VCaP (cell line): Measurements from ENCODE around the gene SPINT3.

Source experiments
- H3K27ac ChIP-seq: fragments of 450-650 bp; 2 replicates; pipeline ENCODE4 v1.5.1; 2017
- TF ChIP-seq, protein P1 (sequence below): fragments of 450-650 bp; conservative IDR thresholded peaks from 2 replicates; pipeline ENCODE4 v1.5.1; 2017; ENCODE audit warnings: mild to moderate bottlenecking, moderate library complexity

Gene SPINT3

DNA sequence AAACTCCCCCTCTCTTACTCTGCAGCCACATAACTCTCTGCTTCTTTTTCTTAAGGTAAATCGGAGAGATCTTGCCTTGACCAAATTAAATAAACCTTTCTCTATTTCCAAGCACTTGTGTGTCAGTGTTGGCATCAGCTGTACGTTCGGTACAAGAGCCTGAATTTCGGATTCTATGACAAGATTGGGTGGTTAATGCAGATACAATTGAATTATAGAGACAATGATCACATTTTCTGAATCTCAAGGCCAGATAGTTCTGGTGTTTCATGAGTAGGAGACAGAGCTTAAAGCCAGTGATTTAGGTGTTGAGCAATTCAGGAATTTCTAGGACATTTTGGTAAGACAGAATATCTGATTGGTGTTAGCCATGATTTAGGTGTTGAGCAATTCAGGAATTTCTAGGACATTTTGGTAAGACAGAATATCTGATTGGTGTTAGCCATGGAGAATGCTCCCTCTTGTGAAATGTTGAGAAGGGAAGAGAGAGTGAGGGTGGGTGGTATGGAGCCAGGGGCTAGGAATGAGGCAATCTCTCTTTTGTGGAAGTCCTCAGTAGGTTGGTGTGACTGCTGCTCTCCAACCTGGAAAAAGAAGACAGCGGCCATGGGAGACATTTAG, 5.1 kb downstream of the SPINT3 start:
- TF ChIP-seq, protein P1, sequence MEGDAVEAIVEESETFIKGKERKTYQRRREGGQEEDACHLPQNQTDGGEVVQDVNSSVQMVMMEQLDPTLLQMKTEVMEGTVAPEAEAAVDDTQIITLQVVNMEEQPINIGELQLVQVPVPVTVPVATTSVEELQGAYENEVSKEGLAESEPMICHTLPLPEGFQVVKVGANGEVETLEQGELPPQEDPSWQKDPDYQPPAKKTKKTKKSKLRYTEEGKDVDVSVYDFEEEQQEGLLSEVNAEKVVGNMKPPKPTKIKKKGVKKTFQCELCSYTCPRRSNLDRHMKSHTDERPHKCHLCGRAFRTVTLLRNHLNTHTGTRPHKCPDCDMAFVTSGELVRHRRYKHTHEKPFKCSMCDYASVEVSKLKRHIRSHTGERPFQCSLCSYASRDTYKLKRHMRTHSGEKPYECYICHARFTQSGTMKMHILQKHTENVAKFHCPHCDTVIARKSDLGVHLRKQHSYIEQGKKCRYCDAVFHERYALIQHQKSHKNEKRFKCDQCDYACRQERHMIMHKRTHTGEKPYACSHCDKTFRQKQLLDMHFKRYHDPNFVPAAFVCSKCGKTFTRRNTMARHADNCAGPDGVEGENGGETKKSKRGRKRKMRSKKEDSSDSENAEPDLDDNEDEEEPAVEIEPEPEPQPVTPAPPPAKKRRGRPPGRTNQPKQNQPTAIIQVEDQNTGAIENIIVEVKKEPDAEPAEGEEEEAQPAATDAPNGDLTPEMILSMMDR: no peak
- H3K27ac ChIP-seq: no peak overlapping the region

DNA sequence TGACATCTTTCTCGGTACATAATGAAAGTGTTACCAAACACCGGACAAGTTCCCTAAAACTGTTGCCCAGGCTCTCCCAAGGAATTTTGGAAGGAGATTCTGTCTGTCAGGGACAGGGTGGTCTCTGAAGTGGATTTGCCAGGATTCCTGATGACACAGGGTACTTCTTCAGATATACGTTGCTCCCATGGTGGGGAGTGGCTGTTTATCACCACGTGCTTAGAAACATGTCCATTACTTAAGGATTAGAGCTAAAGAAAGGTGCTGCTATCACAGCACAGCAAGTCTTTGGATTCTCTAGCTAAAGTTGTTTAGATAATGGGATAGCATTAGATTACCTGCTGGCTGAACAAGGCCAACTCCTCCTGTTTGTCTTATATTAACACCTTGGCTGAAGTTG, 6.3 kb downstream of the SPINT3 start:
- no peak overlapping the region for H3K27ac ChIP-seq
- TF ChIP-seq, protein P1: no peak

DNA sequence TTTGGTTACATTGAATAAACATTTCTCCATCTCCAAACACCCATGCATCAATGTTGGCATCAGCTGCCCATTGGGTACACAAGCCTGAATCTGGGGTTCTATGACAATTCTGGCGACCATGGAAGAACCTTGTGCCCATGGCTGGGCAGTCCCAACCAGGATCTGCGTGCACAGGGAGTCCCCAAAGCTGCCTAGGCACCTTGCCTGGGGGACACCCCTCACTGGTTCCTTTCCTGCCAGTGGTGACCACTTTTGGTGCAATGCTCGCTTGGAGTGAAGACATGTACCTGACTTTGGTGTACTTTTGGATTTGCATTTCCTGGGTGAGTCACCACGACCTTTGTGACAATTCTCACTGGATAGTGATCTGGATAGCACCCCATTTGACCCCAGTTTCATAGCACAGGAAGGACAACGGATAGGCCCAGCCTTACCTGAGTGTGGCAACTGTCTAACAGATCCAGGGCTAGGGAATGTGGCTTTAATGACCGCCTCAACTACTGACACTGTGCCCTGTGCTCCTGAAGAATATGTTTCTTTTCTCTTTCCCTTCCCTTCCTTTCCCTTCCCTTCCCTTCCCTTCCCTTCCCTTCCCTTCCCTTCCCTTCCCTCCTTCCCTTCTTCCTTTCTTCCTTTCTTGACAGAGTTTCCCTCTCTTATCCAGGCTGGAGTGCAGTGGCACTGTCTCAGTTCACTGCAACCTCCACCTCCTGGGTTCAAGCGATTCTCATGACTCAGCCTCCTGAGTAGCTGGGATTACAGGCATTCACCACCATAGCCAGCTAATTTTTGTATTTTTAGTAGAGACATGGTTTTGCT, 7.1 kb downstream of the SPINT3 start:
- TF ChIP-seq, protein P1: no peak
- no peak overlapping the region for H3K27ac ChIP-seq

DNA sequence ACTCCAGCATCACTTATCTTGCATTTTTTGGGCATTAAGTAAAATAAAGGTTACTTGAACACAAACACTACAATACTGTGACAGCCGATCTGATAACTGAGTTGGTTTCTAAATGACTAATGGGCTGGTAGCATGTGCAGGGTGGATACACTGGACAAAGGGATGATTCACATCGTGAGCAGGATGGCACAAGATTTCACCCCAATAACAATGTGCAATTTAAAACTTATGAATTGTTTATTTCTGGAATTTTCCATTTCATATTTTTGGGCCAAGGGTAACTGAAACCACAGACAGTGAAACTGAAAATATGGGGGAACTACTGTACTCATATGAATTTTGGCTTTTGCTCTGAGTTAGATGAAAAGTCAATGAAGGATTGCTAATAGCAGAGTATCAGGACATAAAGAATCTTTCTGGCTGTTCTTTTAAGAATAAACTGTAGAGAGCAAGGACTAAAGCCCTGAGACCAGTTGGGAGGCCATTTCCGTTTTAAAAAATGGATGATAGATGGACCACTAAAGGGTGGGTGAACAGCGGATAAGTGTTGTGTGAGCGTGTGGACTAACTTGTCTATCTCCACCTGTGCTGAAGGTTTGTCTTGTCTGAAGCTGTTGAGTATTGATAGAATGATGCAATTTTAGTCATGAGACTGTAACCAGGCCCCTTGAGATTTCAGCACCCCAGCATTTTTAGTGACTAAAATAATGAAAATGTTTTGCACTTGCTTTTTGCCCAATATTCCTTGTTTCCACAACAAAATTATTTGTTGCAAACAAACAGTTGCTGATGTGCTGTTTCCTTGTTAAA, 8.2 kb downstream of the SPINT3 start:
- TF ChIP-seq, protein P1: no peak

DNA sequence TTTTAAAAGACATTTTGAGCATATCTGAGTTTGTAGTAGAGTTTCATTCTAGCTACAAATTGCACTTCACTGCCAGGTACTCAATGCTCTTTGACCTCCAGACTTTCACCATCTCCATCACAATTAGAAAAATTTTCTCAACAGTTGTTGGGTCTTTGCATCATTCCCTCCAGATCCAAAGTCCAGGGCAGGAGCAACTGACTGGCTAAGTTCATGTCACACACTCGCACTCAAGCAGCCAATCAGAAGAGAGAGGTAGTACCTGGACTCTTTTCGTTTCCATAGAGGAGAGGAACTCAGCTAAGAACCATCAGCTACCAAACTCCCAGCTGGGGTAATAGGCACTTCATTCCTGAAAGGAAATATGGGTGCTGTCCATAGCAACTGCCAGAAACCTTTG, 9.0 kb downstream of the SPINT3 start:
- TF ChIP-seq, protein P1: no peak
- H3K27ac ChIP-seq: no peak overlapping the region

More for the DNA sequence above, 8.2 kb downstream of the SPINT3 start:
- no peak overlapping the region for H3K27ac ChIP-seq

DNA sequence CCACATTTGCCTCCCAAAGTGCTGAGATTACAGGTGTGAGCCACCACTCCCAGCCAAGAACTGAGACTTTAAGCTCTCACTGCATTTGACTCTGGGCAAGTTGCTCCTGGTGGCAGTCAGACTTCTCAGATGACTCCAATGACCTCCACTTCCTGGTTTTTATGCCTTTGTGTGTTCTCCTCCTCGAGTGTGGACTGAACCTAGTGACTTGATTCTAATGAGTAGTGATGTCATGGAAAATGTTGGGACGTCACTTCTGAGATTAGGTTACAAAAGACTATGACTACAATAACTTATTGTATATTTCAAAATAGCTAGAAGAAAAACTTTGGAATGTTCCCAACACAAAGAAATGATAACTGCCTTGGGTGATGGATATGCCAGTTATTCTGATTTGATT, 12.0 kb downstream of the SPINT3 start:
- no peak overlapping the region for H3K27ac ChIP-seq
- TF ChIP-seq, protein P1: no peak

DNA sequence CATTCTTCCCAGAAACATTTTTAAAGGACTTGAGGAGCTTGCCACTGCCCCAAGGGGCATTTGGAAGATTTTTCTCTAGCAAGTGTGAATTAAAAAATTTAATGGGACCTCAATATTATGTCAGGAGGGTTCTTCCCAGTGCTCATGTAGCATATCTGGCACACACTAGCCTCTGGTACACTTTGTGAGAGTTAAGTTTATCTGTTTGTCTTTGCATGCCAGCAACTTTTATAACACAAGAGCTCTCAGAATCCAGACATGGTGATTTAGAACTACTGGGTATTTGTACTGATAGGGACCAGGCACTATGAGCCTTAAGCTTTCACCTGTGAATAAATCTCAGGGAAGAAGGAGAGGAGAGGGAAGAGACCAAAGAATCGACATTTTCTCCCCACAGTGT, 12.9 kb downstream of the SPINT3 start:
- TF ChIP-seq, protein P1: no peak
- H3K27ac ChIP-seq: no peak overlapping the region
